HS-5 (cell line): ENCODE results near the gene NSD1.
"Not testable (repeated sequence)": the region's sequence is repeated elsewhere in the genome, so short reads cannot be mapped to it uniquely, and the experiment has no call there.

ENCODE experiments used
- DNase-seq: peaks from one replicate; pipeline ENCODE4 v3.0.0-alpha.2; 2012; ENCODE audit warnings: low read depth

The NSD1 gene

GRCh38 chr5:177290816-177291596 is 157.4 kb downstream of the NSD1 start:
- DNase-seq, result no peak

- no peak for DNase-seq
Observed at GRCh38 chr5:177291735-177292134, 158.2 kb downstream of the NSD1 start.

- DNase-seq, result no peak
Observed at GRCh38 chr5:177293819-177294581, 160.4 kb downstream of the NSD1 start.

GRCh38 chr5:177294632-177295031 is 161.1 kb downstream of the NSD1 start:
- DNase-seq, result no peak

GRCh38 chr5:177295924-177296323 is 162.4 kb downstream of the NSD1 start:
- DNase-seq, result no peak

- no peak for DNase-seq
Observed at GRCh38 chr5:177296581-177296980, 163.0 kb downstream of the NSD1 start.

- DNase-seq, result no peak
Observed at GRCh38 chr5:177297922-177298321, 164.3 kb downstream of the NSD1 start.

- no peak for DNase-seq
Observed at GRCh38 chr5:177299697-177300096, 166.1 kb downstream of the NSD1 start.

- peak; percentile 36 for DNase-seq
Observed at GRCh38 chr5:177300236-177300880, 166.8 kb downstream of the NSD1 start.

- DNase-seq, result no peak
Observed at GRCh38 chr5:177300951-177301350, 167.4 kb downstream of the NSD1 start.

GRCh38 chr5:177301503-177302165 is 168.1 kb downstream of the NSD1 start:
- DNase-seq, result no peak

GRCh38 chr5:177302354-177303110 is 169.0 kb downstream of the NSD1 start:
- no peak for DNase-seq

- no peak for DNase-seq
Observed at GRCh38 chr5:177303121-177303924, 169.8 kb downstream of the NSD1 start, which contains the start of the genes PRELID1 and RAB24. Gene PRELID1 (plus strand): TSS chr5:177303799. CDS start chr5:177303986, 187 bp downstream. Gene RAB24 (minus strand): TSS chr5:177303719. CDS start chr5:177303288, 431 bp downstream.

- no peak for DNase-seq
Observed at GRCh38 chr5:177303925-177304391, 170.4 kb downstream of the NSD1 start.

- no peak for DNase-seq
Observed at GRCh38 chr5:177304392-177305119, 171.0 kb downstream of the NSD1 start.

GRCh38 chr5:177306103-177306640 is 172.6 kb downstream of the NSD1 start:
- DNase-seq, result not testable (repeated sequence)

- no peak for DNase-seq
Observed at GRCh38 chr5:177306674-177307543, 173.3 kb downstream of the NSD1 start.
